IMR-90 (cell line): ENCODE data around the gene RBBP4. TPM values are rescaled to one million over a fixed set of nuclear protein-coding genes. Genes with fewer than 3 reads are reported as not detected.
A peak's percentile ranks its signal among the peaks of the same experiment; 100 is the strongest.

Experiments used
- ATAC-seq: fragments of 200-7000 bp; cut with Tn5 transposase; 2 replicates; pipeline ENCODE4 v1.9.1; 2020; ENCODE audit warnings: low read depth, mild to moderate bottlenecking, moderate library complexity
- BruUV-seq: library from RNA; stranded (reverse); fragments of 400-500 nt; replicated peaks from 2 replicates; lab custom pipeline; 2021; lab: Mats Ljungman, UMichigan
- CTCF ChIA-PET: fragments of 300-600 bp; formaldehyde crosslinking; extraction: SDS; loops from one replicate; lab custom pipeline; 2021; ENCODE audit warnings: antibody characterized with exemption; lab: Yijun Ruan, JAX
- POLR2A ChIA-PET: fragments of 300-600 bp; sonication (Branson Sonifier 250); formaldehyde crosslinking; loops from one replicate; lab custom pipeline; 2022; ENCODE audit warnings: antibody characterized with exemption; ENCODE audit not compliant: unreplicated experiment; lab: Charles Lee
- DNase-seq: peaks from one replicate; pipeline ENCODE4 v3.0.0; 2013
- H2AFZ ChIP-seq: replicated peaks from 2 replicates; pipeline ENCODE3; 2013; ENCODE audit warnings: low read length, mild to moderate bottlenecking; ENCODE audit not compliant: poor library complexity
- H2AK5ac ChIP-seq: 2 replicates; pipeline ENCODE4 v1.6.1; 2013; ENCODE audit warnings: low read depth, low read length, inconsistent platforms
- H2AK9ac ChIP-seq: replicated peaks from 2 replicates; pipeline ENCODE3; 2013; ENCODE audit warnings: mild to moderate bottlenecking, low read depth, low read length, moderate library complexity; ENCODE audit not compliant: poor library complexity
- H2BK120ac ChIP-seq: 2 replicates; pipeline ENCODE4 v1.6.1; 2013; ENCODE audit warnings: low read depth, low read length, inconsistent platforms
- H2BK15ac ChIP-seq: 3 replicates; pipeline ENCODE4 v1.6.1; 2013; ENCODE audit warnings: low read depth, low read length, inconsistent platforms
- H2BK20ac ChIP-seq: 2 replicates; pipeline ENCODE4 v1.6.1; 2013; ENCODE audit warnings: low read depth, mild to moderate bottlenecking, inconsistent platforms, low read length, moderate library complexity
- H2BK5ac ChIP-seq: 2 replicates; pipeline ENCODE4 v1.6.1; 2013; ENCODE audit warnings: mild to moderate bottlenecking, low read depth, low read length, inconsistent platforms; ENCODE audit not compliant: poor library complexity, severe bottlenecking
- H3K14ac ChIP-seq: replicated peaks from 2 replicates; pipeline ENCODE4 v1.6.1; 2013; ENCODE audit warnings: low read depth, low read length, inconsistent platforms
- H3K18ac ChIP-seq: 2 replicates; pipeline ENCODE4 v1.6.1; 2013; ENCODE audit warnings: low read depth, low read length, control low read depth
- H3K23ac ChIP-seq: 2 replicates; pipeline ENCODE4 v1.6.1; 2013; ENCODE audit warnings: low read depth, low read length, inconsistent platforms
- H3K27ac ChIP-seq: 2 replicates; pipeline ENCODE4 v1.5.1; 2013; ENCODE audit warnings: mild to moderate bottlenecking, control low read depth, low read length; ENCODE audit not compliant: insufficient read depth
- H3K27me3 ChIP-seq: 2 replicates; pipeline ENCODE4 v1.6.1; 2013; ENCODE audit warnings: low read length; ENCODE audit not compliant: control insufficient read depth, insufficient read depth
- H3K36me3 ChIP-seq: 2 replicates; pipeline ENCODE4 v1.6.1; 2013; ENCODE audit warnings: low read length, mixed read lengths; ENCODE audit not compliant: control insufficient read depth, insufficient read depth
- H3K4ac ChIP-seq: 2 replicates; pipeline ENCODE4 v1.6.1; 2013; ENCODE audit warnings: low read depth, low read length, inconsistent platforms
- H3K4me1 ChIP-seq: 2 replicates; pipeline ENCODE4 v1.6.1; 2013; ENCODE audit warnings: low read length, mixed read lengths; ENCODE audit not compliant: control insufficient read depth, insufficient read depth
- H3K4me2 ChIP-seq: 2 replicates; pipeline ENCODE4 v1.6.1; 2013; ENCODE audit warnings: low read depth, mild to moderate bottlenecking, control low read depth, low read length, moderate library complexity
- H3K4me3 ChIP-seq: 2 replicates; pipeline ENCODE4 v1.5.1; 2013; ENCODE audit warnings: low read depth, mild to moderate bottlenecking, control low read depth, low read length, moderate library complexity; ENCODE audit not compliant: insufficient read depth
- H3K56ac ChIP-seq: 2 replicates; pipeline ENCODE4 v1.6.1; 2013; ENCODE audit warnings: low read length, inconsistent platforms; ENCODE audit not compliant: insufficient read depth; ENCODE audit errors: extremely low read depth
- H3K79me1 ChIP-seq, 2 experiments: 2 replicates each; pipeline ENCODE4 v1.6.1; 2013; ENCODE audit warnings: low read length in 2 of 2, inconsistent platforms in 1 of 2, low read depth in 1 of 2
- H3K9ac ChIP-seq: 2 replicates; pipeline ENCODE4 v1.6.1; 2013; ENCODE audit warnings: low read depth, low read length, control low read depth
- H3K9me1 ChIP-seq: 2 replicates; pipeline ENCODE4 v1.6.1; 2013; ENCODE audit warnings: low read length, inconsistent platforms; ENCODE audit not compliant: insufficient read depth
- H3K9me3 ChIP-seq: 2 replicates; pipeline ENCODE4 v1.6.1; 2013; ENCODE audit warnings: low read length; ENCODE audit not compliant: control insufficient read depth, insufficient read depth
- H4K20me1 ChIP-seq: 2 replicates; pipeline ENCODE4 v1.6.1; 2013; ENCODE audit warnings: low read length, inconsistent platforms; ENCODE audit not compliant: insufficient read depth
- H4K5ac ChIP-seq: 2 replicates; pipeline ENCODE4 v1.6.1; 2013; ENCODE audit warnings: mild to moderate bottlenecking, low read depth, low read length, control low read depth
- H4K8ac ChIP-seq, 2 experiments: 2 replicates each; pipeline ENCODE4 v1.6.1; 2013; ENCODE audit warnings: low read depth in 2 of 2, low read length in 2 of 2, control low read depth in 1 of 2, inconsistent platforms in 1 of 2
- H4K91ac ChIP-seq: 2 replicates; pipeline ENCODE4 v1.6.1; 2013; ENCODE audit warnings: low read depth, low read length, inconsistent platforms; ENCODE audit not compliant: insufficient read depth
- BHLHE40 ChIP-seq: fragments of 150-350 bp; IDR thresholded peaks from 2 replicates; pipeline ENCODE4 v1.6.1; 2016; ENCODE audit warnings: mild to moderate bottlenecking, low read depth, low read length
- CEBPB ChIP-seq: IDR thresholded peaks from 2 replicates; pipeline ENCODE4 v1.6.1; 2012; ENCODE audit warnings: low read depth, low read length, improper control_type of control experiment
- CHD1 ChIP-seq: IDR thresholded peaks from 2 replicates; pipeline ENCODE4 v1.6.1; 2012; ENCODE audit warnings: low read depth, low read length, improper control_type of control experiment
- CTCF ChIP-seq: conservative IDR thresholded peaks from 2 replicates; pipeline ENCODE4 v1.5.1; 2012; ENCODE audit warnings: mild to moderate bottlenecking, low read depth, low read length, improper control_type of control experiment
- ELK1 ChIP-seq: fragments of 150-350 bp; IDR thresholded peaks from 2 replicates; pipeline ENCODE4 v1.6.1; 2016; ENCODE audit warnings: low read depth, mild to moderate bottlenecking, low read length, moderate library complexity, borderline replicate concordance
- FOS ChIP-seq: fragments of 150-350 bp; IDR thresholded peaks from 2 replicates; pipeline ENCODE4 v1.6.1; 2016; ENCODE audit warnings: low read depth, low read length
- MAFK ChIP-seq: IDR thresholded peaks from 2 replicates; pipeline ENCODE4 v1.6.1; 2012; ENCODE audit warnings: low read depth, low read length, improper control_type of control experiment
- MAZ ChIP-seq: IDR thresholded peaks from 2 replicates; pipeline ENCODE4 v1.6.1; 2012; ENCODE audit warnings: low read depth, mild to moderate bottlenecking, low read length, improper control_type of control experiment, moderate library complexity, borderline replicate concordance
- MXI1 ChIP-seq: IDR thresholded peaks from 2 replicates; pipeline ENCODE4 v1.6.1; 2012; ENCODE audit warnings: low read depth, mild to moderate bottlenecking, low read length, moderate library complexity, borderline replicate concordance
- NFE2L2 ChIP-seq: fragments of 150-350 bp; IDR thresholded peaks from 2 replicates; pipeline ENCODE4 v1.6.1; 2016; ENCODE audit warnings: low read depth, mild to moderate bottlenecking, low read length
- POLR2A ChIP-seq: IDR thresholded peaks from 2 replicates; pipeline ENCODE4 v1.6.1; 2012; ENCODE audit warnings: mild to moderate bottlenecking, low read depth, low read length
- RAD21 ChIP-seq: IDR thresholded peaks from 2 replicates; pipeline ENCODE4 v1.6.1; 2012; ENCODE audit warnings: low read length, improper control_type of control experiment
- RCOR1 ChIP-seq: IDR thresholded peaks from 2 replicates; pipeline ENCODE4 v1.6.1; 2012; ENCODE audit warnings: mild to moderate bottlenecking, low read length, improper control_type of control experiment; ENCODE audit not compliant: insufficient replicate concordance
- RFX5 ChIP-seq: IDR thresholded peaks from 2 replicates; pipeline ENCODE4 v1.8.0; 2012; ENCODE audit warnings: low read depth, mild to moderate bottlenecking, low read length, moderate library complexity
- SMC3 ChIP-seq: fragments of 150-350 bp; IDR thresholded peaks from 2 replicates; pipeline ENCODE4 v1.6.1; 2016; ENCODE audit warnings: low read depth, mild to moderate bottlenecking, antibody characterized with exemption, low read length, moderate library complexity
- USF2 ChIP-seq: fragments of 150-350 bp; IDR thresholded peaks from 2 replicates; pipeline ENCODE4 v1.6.1; 2017; ENCODE audit warnings: mild to moderate bottlenecking, antibody characterized with exemption, low read length, low read depth
- WGBS, 2 experiments: methylation state at CpG; one replicate each; pipeline versions ENCODE4 v1.1.5 to v1.1.7; 2013; ENCODE audit warnings: missing lambda C conversion rate in 2 of 2; ENCODE audit not compliant: insufficient read length in 1 of 2; ENCODE audit errors: extremely low coverage in 2 of 2; 5-methylcytosine and 5-hydroxymethylcytosine counted together
- dilution Hi-C: fragments of 300-500 bp; cut with HindIII; formaldehyde crosslinking; loops from one replicate; pipeline ENCODE4 v1.14.3; 2018; ENCODE audit warnings: low sequenced_read_pairs; ENCODE audit not compliant: unreplicated experiment
- in situ Hi-C: fragments of 300-500 bp; cut with MboI; formaldehyde crosslinking; loops from 3 replicates; pipeline ENCODE4 v1.14.3; 2019; ENCODE audit warnings: low sequenced_read_pairs, inconsistent platforms, mixed read lengths
- intact Hi-C: fragments of 100-400 bp; cut with micrococcal nuclease; formaldehyde crosslinking; loops from 2 replicates; pipeline ENCODE4 v1.10.0; 2022
- polyA plus RNA-seq, 3 experiments: library from polyadenylated mRNA; depleted of rRNA; stranded (reverse); fragments of >200 nt; gene quantifications; 2 replicates each; pipeline ENCODE4 v1.2.3, GENCODE V29; 2012; ENCODE audit warnings: low replicate concordance in 1 of 3
- total RNA-seq: library from RNA; depleted of rRNA; stranded (reverse); fragments of >200 nt; gene quantifications from 2 replicates; pipeline ENCODE4 v1.2.3, GENCODE V29; 2012

RBBP4 gene
- total and polyA plus RNA-seq, 2 of the 4 experiments (the other 2 are of a cell fraction), result 82.9 to 161 TPM

- Histone ChIP-seq H3K9me1 (peaks cover 5% of the 10 kb centered on the region; the same call in 1 of the 2 replicates), H4K8ac (no peak overlapping the region), H2AK9ac (no peak overlapping the region), H4K91ac (no peak overlapping the region), H3K36me3 (peaks cover 46% of the 10 kb centered on the region), H2BK5ac (no peak overlapping the region), H3K14ac (no peak overlapping the region), H3K23ac (no peak overlapping the region), H3K4ac (no peak overlapping the region), H2BK15ac (no peak overlapping the region), H2AFZ (no peak overlapping the region), H2BK120ac (no peak overlapping the region), H4K5ac (no peak overlapping the region), H3K79me1 (peaks cover 15 to 46% of the 10 kb centered on the region in 2 experiments), H3K18ac (no peak overlapping the region), H3K4me2 (no peak overlapping the region), H2AK5ac (no peak overlapping the region), H3K9ac (no peak overlapping the region), H4K20me1 (peaks cover 10% of the 10 kb centered on the region; the same call in 1 of the 2 replicates), H3K4me3 (no peak overlapping the region), H3K56ac (no peak overlapping the region), H3K9me3 (no peaks in the 10 kb centered on the region), H3K27ac (no peak overlapping the region), H3K4me1 (peaks cover 9% of the 10 kb centered on the region), H3K27me3 (no peaks in the 10 kb centered on the region), H2BK20ac (no peak overlapping the region)
- intact Hi-C loops (loop anchor here (5.0 kb wide), 1 partner anchor 161 kb away; no protein-coding TSS in a partner anchor), dilution Hi-C loops (no loop called here), in situ Hi-C loops (no loop called here)
- WGBS, 2 experiments, result no CpG with 5 or more reads among the region's 2 CpGs
- no TSS peak for BruUV-seq
- ChIA-PET CTCF (no interaction called here), POLR2A (no interaction called here)
- TF ChIP-seq FOS (no peak), NFE2L2 (no peak), POLR2A (no peak), CHD1 (no peak), ELK1 (no peak), MAZ (no peak), RCOR1 (no peak), RFX5 (no peak), MAFK (no peak), CTCF (no peak), MXI1 (no peak), USF2 (no peak), RAD21 (no peak), CEBPB (no peak), BHLHE40 (no peak), SMC3 (no peak)
- DNase-seq (peak; percentile 28), ATAC-seq (no peak)
Observed at GRCh38 chr1:32681509-32681908, 30.5 kb downstream of the RBBP4 start.
